GM12801 (cell line): ENCODE measurements around the gene IGLL5.

Experiments used
- CTCF ChIP-seq: IDR thresholded peaks from one replicate; pipeline ENCODE4 v1.5.1; 2011; ENCODE audit warnings: control low read depth; ENCODE audit not compliant: insufficient read length; ENCODE audit errors: extremely low read depth

The IGLL5 gene

GRCh38 chr22:22927196-22927887, 39.7 kb downstream of the IGLL5 start:
- TF ChIP-seq CTCF: no peak

GRCh38 chr22:22927888-22928665, 40.5 kb downstream of the IGLL5 start:
- no peak for TF ChIP-seq CTCF

- TF ChIP-seq CTCF: no peak
Measured at GRCh38 chr22:22928666-22929380, 41.2 kb downstream of the IGLL5 start.

GRCh38 chr22:22929381-22930221, 42.0 kb downstream of the IGLL5 start:
- TF ChIP-seq CTCF: no peak

GRCh38 chr22:22930222-22930497, 42.5 kb downstream of the IGLL5 start:
- no peak for TF ChIP-seq CTCF

- no peak for TF ChIP-seq CTCF
Measured at GRCh38 chr22:22930571-22931556, 43.2 kb downstream of the IGLL5 start.
